B cell (primary cell): ENCODE results near the gene ZMYND15. TPM values are rescaled to one million over a fixed set of nuclear protein-coding genes. Genes with fewer than 3 reads are reported as not detected.

Source experiments
- ATAC-seq: fragments of 200-7000 bp; cut with Tn5 transposase; one replicate; pipeline ENCODE4 v1.10.0; 2021; ENCODE audit warnings: low read depth, mild to moderate bottlenecking, moderate number of reproducible peaks, moderate library complexity
- CTCF ChIA-PET: fragments of 350-600 bp; sonication (Branson Sonifier 250); formaldehyde crosslinking; loops from one replicate; lab custom pipeline; 2021; ENCODE audit warnings: antibody characterized with exemption, inconsistent platforms; lab: Charles Lee
- POLR2A ChIA-PET: fragments of 350-600 bp; sonication (Branson Sonifier 250); formaldehyde crosslinking; loops from one replicate; lab custom pipeline; 2021; ENCODE audit warnings: antibody characterized with exemption; lab: Charles Lee
- DNase-seq: peaks from one replicate; pipeline ENCODE4 v3.0.0; 2013
- H2AFZ ChIP-seq: 2 replicates; pipeline ENCODE4 v1.6.1; 2012; ENCODE audit warnings: mild to moderate bottlenecking, low read depth, low read length; ENCODE audit not compliant: insufficient read depth, poor library complexity, severe bottlenecking
- H3K27ac ChIP-seq, 2 donors: 1 replicate in 1 of 2; 2 replicates in 1 of 2; pipeline ENCODE4 v1.5.1; 2012 to 2013; ENCODE audit warnings: low read length in 2 of 2, mild to moderate bottlenecking in 2 of 2, moderate library complexity in 1 of 2
- H3K27me3 ChIP-seq, 4 experiments: fragments of 200-600 bp in 1 of 4; sonication (generic) in 1 of 4; replicated peaks in 1 of 4; 1 replicate in 2 of 4; 2 replicates in 2 of 4; pipeline versions ENCODE4 v1.6.1 to v1.7.0; 2013 to 2016; ENCODE audit warnings: low read length in 3 of 4, mild to moderate bottlenecking in 2 of 4, mixed read lengths in 1 of 4, moderate library complexity in 1 of 4; ENCODE audit not compliant: insufficient read depth in 4 of 4, control insufficient read depth in 3 of 4; ENCODE audit errors: control extremely low read depth in 1 of 4
- H3K36me3 ChIP-seq, 2 experiments: replicated peaks in 1 of 2; 1 replicate in 1 of 2; 2 replicates in 1 of 2; pipeline versions ENCODE4 v1.6.1 to v1.7.1; 2013; ENCODE audit warnings: low read length in 1 of 2; ENCODE audit not compliant: insufficient read depth in 2 of 2, control insufficient read depth in 1 of 2; ENCODE audit errors: control extremely low read depth in 1 of 2, extremely low read depth in 1 of 2
- H3K4me1 ChIP-seq, 2 donors: fragments of 200-600 bp in 1 of 2; sonication (generic) in 1 of 2; 1 replicate in 1 of 2; 2 replicates in 1 of 2; pipeline versions ENCODE4 v1.5.1 to v1.6.1; 2013 to 2017; ENCODE audit warnings: low read length in 2 of 2; ENCODE audit not compliant: control insufficient read depth in 2 of 2, insufficient read depth in 2 of 2
- H3K4me2 ChIP-seq: replicated peaks from 2 replicates; pipeline ENCODE3; 2012; ENCODE audit warnings: mild to moderate bottlenecking, low read depth, low read length; ENCODE audit not compliant: poor library complexity, severe bottlenecking
- H3K4me3 ChIP-seq, 5 experiments: fragments of 200-600 bp in 1 of 5; sonication (generic) in 1 of 5; 1 replicate in 3 of 5; 2 replicates in 2 of 5; pipeline versions ENCODE4 v1.5.1 to v1.7.0; 2011 to 2016; ENCODE audit warnings: low read length in 4 of 5, mild to moderate bottlenecking in 4 of 5, low read depth in 2 of 5, control low read depth in 1 of 5, moderate library complexity in 1 of 5; ENCODE audit not compliant: insufficient read depth in 1 of 5; ENCODE audit errors: control extremely low read depth in 1 of 5, extremely low read depth in 1 of 5
- H3K79me2 ChIP-seq: fragments of 200-600 bp; sonication (generic); one replicate; pipeline ENCODE4 v1.6.0; 2016; ENCODE audit warnings: low read length; ENCODE audit not compliant: control insufficient read depth, insufficient read depth
- H3K9ac ChIP-seq: fragments of 200-600 bp; sonication (generic); 2 replicates; pipeline ENCODE4 v1.6.1; 2017; ENCODE audit warnings: mild to moderate bottlenecking, low read length, moderate library complexity
- H3K9me3 ChIP-seq, 3 donors: one replicate each; pipeline versions ENCODE4 v1.6.1 to v1.7.1; 2013; ENCODE audit warnings: low read length in 2 of 3; ENCODE audit not compliant: control insufficient read depth in 2 of 3, insufficient read depth in 1 of 3; ENCODE audit errors: control extremely low read depth in 1 of 3
- H4K20me1 ChIP-seq: 2 replicates; pipeline ENCODE4 v1.6.0; 2012; ENCODE audit warnings: mild to moderate bottlenecking, low read length; ENCODE audit not compliant: insufficient read depth, control insufficient read depth, poor library complexity, severe bottlenecking
- H3K27ac Mint-ChIP-seq: one replicate; pipeline ENCODE4 v1.8.0; 2021; ENCODE audit warnings: mixed read lengths
- H3K27me3 Mint-ChIP-seq: one replicate; pipeline ENCODE4 v1.8.0; 2021; ENCODE audit warnings: mixed read lengths
- H3K4me1 Mint-ChIP-seq: one replicate; pipeline ENCODE4 v1.8.0; 2021; ENCODE audit warnings: mixed read lengths
- H3K4me3 Mint-ChIP-seq: one replicate; pipeline ENCODE4 v1.8.0; 2021; ENCODE audit warnings: mixed read lengths
- H3K9me3 Mint-ChIP-seq: one replicate; pipeline ENCODE4 v1.8.0; 2022; ENCODE audit warnings: mixed read lengths; ENCODE audit not compliant: insufficient read depth
- CTCF ChIP-seq: fragments of 200-600 bp; IDR thresholded peaks from one replicate; pipeline ENCODE4 v1.8.0; 2022; ENCODE audit warnings: antibody characterized with exemption, mild to moderate bottlenecking
- EZH2 ChIP-seq: IDR thresholded peaks from 2 replicates; pipeline ENCODE4 v1.6.1; 2012; ENCODE audit warnings: borderline replicate concordance, low read depth, mild to moderate bottlenecking, moderate library complexity, low read length; ENCODE audit not compliant: insufficient read depth, poor library complexity, severe bottlenecking
- WGBS: methylation state at CpG from one replicate; pipeline ENCODE4 v1.1.5; 2013; ENCODE audit warnings: missing lambda C conversion rate; ENCODE audit not compliant: insufficient coverage; 5-methylcytosine and 5-hydroxymethylcytosine counted together
- intact Hi-C: fragments of 100-400 bp; cut with micrococcal nuclease; formaldehyde crosslinking; loops from one replicate; pipeline ENCODE4 v1.10.0; 2022
- polyA plus RNA-seq: library from polyadenylated mRNA; depleted of rRNA; stranded (reverse); fragments of >200 nt; gene quantifications from 2 replicates; pipeline ENCODE4 v1.2.3, GENCODE V29; 2012
- total RNA-seq, 2 donors: library from RNA; stranded (reverse); fragments of 120-200 nt in 1 of 2; gene quantifications; 1 replicate in 1 of 2; 2 replicates in 1 of 2; pipeline versions ENCODE4 v1.2.3 to v1.2.4, GENCODE V29; 2013 to 2022

The ZMYND15 gene
- total and polyA plus RNA-seq, 2 donors (not counting 1 experiment from before 2014, with no cell fraction given): 0.72 to 2.5 TPM

GRCh38 chr17:4704991-4705390, 34.6 kb upstream of the ZMYND15 start:
- no peak for ATAC-seq

GRCh38 chr17:4706121-4706520, 33.5 kb upstream of the ZMYND15 start:
- ChIA-PET CTCF (no interaction called here), POLR2A (no interaction called here)
- Histone ChIP-seq H3K27ac (no peak overlapping the region), H3K36me3 (no peaks in the 10 kb centered on the region), H3K4me2 (no peak overlapping the region), H3K79me2 (peaks cover 34% of the 10 kb centered on the region), H3K27me3 (no peaks in the 10 kb centered on the region), H2AFZ (no peak overlapping the region), H3K4me1 (peaks cover 12 to 26% of the 10 kb centered on the region in 2 donors), H3K9ac (no peak overlapping the region), H3K9me3 (no peaks in the 10 kb centered on the region), H4K20me1 (no peaks in the 10 kb centered on the region), H3K4me3 (no peak overlapping the region)
- H3K9me3 Mint-ChIP-seq: no peaks in the 10 kb centered on the region
- no peak for TF ChIP-seq EZH2
- no peak for TF ChIP-seq CTCF
- WGBS: 93% methylated on average over 6 of the region's 7 CpGs
- H3K4me1 Mint-ChIP-seq: peaks cover 42% of the 10 kb centered on the region
- peak overlapping the region; percentile 54 for H3K4me3 Mint-ChIP-seq
- no peak for ATAC-seq
- no peaks in the 10 kb centered on the region for H3K27me3 Mint-ChIP-seq
- DNase-seq: no peak
- intact Hi-C loops: loop anchor here (10.0 kb wide), 1 partner anchor 141 kb away; the partner anchor contains the start of gene GGT6
- H3K27ac Mint-ChIP-seq: peak overlapping the region; percentile 18

More at GRCh38 chr17:4704991-4705390, 34.6 kb upstream of the ZMYND15 start:
- no peaks in the 10 kb centered on the region for H3K36me3 ChIP-seq
- H3K4me1 ChIP-seq: peaks cover 10 to 22% of the 10 kb centered on the region in 2 donors
- Mint-ChIP-seq H3K27me3 (no peaks in the 10 kb centered on the region), H3K9me3 (no peaks in the 10 kb centered on the region), H3K4me1 (peaks cover 40% of the 10 kb centered on the region), H3K4me3 (peak overlapping the region; percentile 93), H3K27ac (peak overlapping the region; percentile 96)
- WGBS: 94% methylated on average over 7 of the region's 15 CpGs
- H3K4me2 ChIP-seq: peak overlapping the region; percentile 97
- no peak overlapping the region for H3K4me3 ChIP-seq
- no peak overlapping the region for H3K27ac ChIP-seq
- no peaks in the 10 kb centered on the region for H3K9me3 ChIP-seq
- ChIA-PET POLR2A (interaction anchor here (0.7 kb wide), 1 partner anchor 312 kb away, joined by 3 read pairs; no protein-coding TSS in a partner anchor), CTCF (no interaction called here)
- H3K27me3 ChIP-seq: no peaks in the 10 kb centered on the region
- no peak overlapping the region for H3K9ac ChIP-seq
- intact Hi-C loops: loop anchor here (10.0 kb wide), 1 partner anchor 140 kb away; the partner anchor contains the start of gene GGT6
- H3K79me2 ChIP-seq: peaks cover 39% of the 10 kb centered on the region
- TF ChIP-seq EZH2: no peak
- TF ChIP-seq CTCF: no peak
- H2AFZ ChIP-seq: no peak overlapping the region
- no peaks in the 10 kb centered on the region for H4K20me1 ChIP-seq
- no peak for DNase-seq
